PFSK-1 (cell line): Measurements from ENCODE around the gene CTXN3.

Experiments used
- FOXP2 ChIP-seq: optimal IDR thresholded peaks from 2 replicates; pipeline ENCODE3; 2011; ENCODE audit warnings: borderline replicate concordance, control low read depth, inconsistent platforms; ENCODE audit not compliant: insufficient read depth; ENCODE audit errors: extremely low read length, extremely low read depth
- POLR2AphosphoS5 ChIP-seq: IDR thresholded peaks from 2 replicates; pipeline ENCODE4 v1.6.1; 2012; ENCODE audit warnings: low read depth, mild to moderate bottlenecking, control low read depth, low read length, moderate library complexity
- SIN3A ChIP-seq: IDR thresholded peaks from 2 replicates; pipeline ENCODE4 v1.6.1; 2012; ENCODE audit warnings: mild to moderate bottlenecking, low read length, moderate library complexity, borderline replicate concordance; ENCODE audit not compliant: insufficient read depth
- TAF1 ChIP-seq: IDR thresholded peaks from 2 replicates; pipeline ENCODE4 v1.6.1; 2012; ENCODE audit warnings: low read length, control low read depth, borderline replicate concordance; ENCODE audit not compliant: insufficient read depth
- TF ChIP-seq, protein P1 (sequence below), 2 experiments: IDR thresholded peaks; 2 replicates each; pipeline versions ENCODE4 v1.6.1 to v1.8.0; 2011 to 2012; ENCODE audit warnings: low read depth in 2 of 2, low read length in 2 of 2, control low read depth in 1 of 2, inconsistent platforms in 1 of 2, mild to moderate bottlenecking in 1 of 2, moderate library complexity in 1 of 2; ENCODE audit not compliant: insufficient read depth in 1 of 2

DNA sequence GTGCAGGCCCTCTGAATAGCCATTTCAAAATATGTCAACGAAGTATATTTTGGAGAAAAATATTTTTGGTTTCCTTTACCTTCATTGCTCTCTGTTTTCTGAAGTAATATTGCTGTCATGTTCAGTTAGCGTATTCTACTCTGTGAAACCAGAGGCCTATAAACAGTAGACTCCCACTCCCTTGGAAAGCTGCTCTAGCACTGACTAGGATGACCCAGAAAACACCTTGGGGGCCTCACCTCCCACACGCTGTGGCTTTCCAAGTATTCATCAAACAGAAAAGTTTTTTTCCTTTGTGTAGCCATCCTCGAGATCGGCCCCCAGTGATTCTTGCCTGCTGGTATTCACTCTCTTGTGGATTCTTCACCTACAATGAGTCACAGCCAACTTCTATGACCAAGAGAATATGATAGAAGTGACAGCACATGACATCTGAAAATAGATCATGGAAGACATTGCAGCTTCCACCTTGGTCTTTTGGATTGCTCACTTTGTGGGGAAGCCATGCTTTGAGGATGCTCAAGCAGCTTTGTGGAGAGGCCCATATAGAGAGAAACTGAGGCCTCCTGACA lies 28.9 kb upstream of the CTXN3 start:
- no peak for TF ChIP-seq POLR2AphosphoS5
- TF ChIP-seq SIN3A = no peak
- no peak for TF ChIP-seq TAF1
- TF ChIP-seq FOXP2 = no peak
- TF ChIP-seq, protein P1, sequence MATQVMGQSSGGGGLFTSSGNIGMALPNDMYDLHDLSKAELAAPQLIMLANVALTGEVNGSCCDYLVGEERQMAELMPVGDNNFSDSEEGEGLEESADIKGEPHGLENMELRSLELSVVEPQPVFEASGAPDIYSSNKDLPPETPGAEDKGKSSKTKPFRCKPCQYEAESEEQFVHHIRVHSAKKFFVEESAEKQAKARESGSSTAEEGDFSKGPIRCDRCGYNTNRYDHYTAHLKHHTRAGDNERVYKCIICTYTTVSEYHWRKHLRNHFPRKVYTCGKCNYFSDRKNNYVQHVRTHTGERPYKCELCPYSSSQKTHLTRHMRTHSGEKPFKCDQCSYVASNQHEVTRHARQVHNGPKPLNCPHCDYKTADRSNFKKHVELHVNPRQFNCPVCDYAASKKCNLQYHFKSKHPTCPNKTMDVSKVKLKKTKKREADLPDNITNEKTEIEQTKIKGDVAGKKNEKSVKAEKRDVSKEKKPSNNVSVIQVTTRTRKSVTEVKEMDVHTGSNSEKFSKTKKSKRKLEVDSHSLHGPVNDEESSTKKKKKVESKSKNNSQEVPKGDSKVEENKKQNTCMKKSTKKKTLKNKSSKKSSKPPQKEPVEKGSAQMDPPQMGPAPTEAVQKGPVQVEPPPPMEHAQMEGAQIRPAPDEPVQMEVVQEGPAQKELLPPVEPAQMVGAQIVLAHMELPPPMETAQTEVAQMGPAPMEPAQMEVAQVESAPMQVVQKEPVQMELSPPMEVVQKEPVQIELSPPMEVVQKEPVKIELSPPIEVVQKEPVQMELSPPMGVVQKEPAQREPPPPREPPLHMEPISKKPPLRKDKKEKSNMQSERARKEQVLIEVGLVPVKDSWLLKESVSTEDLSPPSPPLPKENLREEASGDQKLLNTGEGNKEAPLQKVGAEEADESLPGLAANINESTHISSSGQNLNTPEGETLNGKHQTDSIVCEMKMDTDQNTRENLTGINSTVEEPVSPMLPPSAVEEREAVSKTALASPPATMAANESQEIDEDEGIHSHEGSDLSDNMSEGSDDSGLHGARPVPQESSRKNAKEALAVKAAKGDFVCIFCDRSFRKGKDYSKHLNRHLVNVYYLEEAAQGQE (IDR thresholded peaks at IDR 0.05; ENCODE audit: insufficient read depth in 1 of 2, low read depth in 2 of 2, low read length in 2 of 2) = no peak
